ENCODE data around the gene VAV2.
A peak's percentile ranks its signal among the peaks of the same experiment; 100 is the strongest.
"Not testable (repeated sequence)": the region's sequence is repeated elsewhere in the genome, so short reads cannot be mapped to it uniquely, and the experiment has no call there.

Gene VAV2

DNA sequence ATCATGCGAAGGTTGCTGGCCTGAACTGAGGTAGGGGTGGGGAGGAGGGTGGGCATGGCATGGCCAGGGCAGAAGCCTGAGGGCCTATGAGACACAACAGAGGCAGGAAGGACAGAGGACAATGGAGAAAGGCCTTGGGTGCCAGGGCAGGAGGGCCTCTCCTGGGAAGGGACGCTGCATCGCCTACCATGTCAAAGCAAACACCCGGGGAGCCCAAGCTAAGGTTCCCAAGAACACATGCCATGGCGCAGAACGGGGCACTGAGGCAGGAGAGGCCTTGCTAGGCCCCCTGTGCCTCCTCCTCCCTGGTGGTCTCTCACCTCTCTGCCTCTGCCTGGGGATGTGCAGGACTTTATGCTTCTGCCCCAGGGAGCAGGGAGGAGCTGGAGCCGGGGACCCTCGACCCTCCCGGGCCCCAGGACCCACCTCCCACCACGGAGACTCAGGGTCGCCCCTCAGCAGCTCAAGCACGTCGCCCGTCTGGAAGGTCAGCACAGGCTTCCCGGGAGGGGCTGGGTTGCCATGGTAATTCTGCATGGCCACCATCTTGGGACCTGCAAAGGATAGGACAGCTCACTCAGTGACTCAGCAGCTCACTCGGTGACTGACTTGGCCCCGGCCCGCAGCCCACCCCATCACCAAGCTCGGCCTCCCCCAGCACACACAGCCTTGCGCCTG, 213.6 kb downstream of the VAV2 start:
- no peak for DNase-seq

DNA sequence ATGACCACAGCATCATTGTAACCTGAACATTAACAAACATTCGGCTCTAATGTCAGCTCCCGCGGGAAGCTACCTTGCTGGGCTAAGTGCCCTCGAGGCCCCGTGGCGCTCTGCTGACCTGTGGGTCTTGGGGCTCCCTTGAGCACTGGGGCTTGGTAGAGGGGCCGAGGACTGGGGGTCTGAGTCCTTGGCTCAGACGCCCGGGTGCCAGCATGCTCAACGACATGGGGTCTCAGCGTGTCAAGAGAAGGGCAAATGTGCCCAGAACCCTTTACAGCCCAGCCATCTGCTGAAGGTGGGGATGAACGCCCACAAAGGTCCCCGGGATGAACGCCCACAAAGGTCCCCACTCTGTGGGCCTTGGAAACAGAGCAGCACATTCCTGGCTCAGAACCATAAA, 214.3 kb downstream of the VAV2 start:
- DNase-seq = no peak

DNA sequence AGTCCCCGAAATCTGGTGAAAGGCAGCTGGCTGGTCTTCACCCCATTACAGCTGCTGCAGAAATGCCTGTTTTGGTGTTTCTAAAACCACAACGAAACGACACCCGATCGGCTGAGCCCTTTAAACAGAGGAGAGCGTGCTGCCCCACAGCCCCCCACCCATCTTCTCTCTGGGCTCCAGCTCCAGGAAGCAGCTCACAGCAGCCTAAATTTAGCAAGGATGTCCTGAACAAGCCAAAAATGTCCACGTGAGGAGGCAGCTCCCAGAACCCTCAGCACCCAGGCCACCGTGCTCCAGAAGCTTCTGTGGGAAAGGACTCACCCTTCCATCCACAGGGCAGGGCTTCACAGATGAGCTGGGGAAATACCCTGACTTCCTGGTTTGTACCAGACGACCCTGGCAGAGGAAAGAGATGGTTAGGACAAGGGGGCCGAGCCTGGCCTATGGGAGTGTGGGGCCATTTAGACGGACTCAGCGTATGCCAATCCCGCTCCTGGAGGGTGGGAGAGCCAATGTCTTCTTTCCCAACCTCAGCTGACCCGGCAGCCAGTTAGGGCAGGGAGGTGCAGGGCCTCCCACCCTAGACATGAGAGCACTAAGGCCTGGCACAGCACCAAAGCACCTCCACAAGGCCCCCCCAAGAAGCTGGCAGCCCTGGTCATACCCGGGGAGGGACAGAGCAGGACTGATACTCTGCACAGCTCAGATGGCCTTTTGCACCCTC, 214.9 kb downstream of the VAV2 start:
- no peak for DNase-seq

DNA sequence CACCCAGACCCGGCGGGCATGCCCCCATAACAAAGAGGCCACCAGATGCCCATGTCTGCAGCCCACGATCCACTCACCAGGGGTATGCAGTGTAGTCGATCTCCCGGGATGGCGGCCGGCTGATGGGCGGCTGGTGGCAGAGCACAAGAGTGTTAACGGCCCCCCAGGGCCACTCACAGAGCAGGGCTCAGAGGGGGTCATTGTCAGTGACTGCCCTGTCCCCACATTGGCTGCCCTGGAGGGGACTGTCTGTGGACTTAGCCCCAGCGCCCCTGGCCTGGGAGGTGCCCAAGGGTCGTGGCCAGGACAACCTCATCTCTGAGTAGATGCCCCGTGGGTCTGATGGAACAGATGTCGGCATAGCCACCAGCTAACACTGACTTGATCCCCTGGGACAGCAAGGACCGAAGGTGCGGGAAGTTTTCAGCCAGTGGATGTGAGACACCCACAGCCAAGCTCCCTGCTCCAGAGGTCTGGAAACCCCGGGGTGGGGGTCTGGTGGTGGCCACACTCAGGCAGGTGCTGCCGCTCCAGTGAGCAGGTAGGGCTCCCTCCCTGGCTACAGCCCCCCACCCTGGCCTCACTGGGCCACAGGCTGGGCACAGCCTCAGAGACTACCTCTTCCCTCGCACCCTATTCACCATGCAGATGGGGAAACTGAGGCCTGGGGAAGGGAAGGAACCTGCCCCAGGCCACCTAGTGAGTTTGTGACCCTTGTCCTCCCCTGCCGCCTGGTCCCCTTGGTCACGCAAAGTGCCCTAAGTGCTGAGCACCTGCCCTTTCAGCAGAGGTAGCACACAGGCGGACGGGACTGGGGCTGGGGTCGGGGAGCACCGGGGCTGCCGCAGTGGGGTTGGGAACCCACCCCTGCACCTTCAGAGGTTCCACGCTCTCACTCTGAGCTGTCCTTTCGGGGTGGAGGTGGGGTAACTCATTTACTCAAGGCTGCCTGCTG, 215.9 kb downstream of the VAV2 start:
- DNase-seq = no peak

DNA sequence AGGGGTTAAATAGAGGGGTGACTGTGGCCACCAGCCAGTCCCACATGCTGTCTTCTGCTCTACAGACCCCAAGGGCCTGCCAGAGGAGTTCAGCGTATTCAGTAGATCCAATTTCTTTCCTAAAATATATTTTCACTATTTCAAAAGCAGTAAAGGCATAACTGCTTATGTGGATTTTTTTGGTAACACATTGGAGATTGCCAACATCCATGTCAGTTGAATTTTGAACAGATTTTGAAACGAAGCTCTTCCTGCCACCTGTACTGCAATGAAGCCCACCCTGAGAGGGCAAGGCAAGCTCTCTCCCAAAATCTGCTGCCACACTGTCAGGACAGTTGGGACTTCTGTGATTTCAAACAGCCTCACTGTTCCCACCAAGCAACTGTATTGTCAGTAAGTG, 216.8 kb downstream of the VAV2 start:
- no peak for DNase-seq

DNA sequence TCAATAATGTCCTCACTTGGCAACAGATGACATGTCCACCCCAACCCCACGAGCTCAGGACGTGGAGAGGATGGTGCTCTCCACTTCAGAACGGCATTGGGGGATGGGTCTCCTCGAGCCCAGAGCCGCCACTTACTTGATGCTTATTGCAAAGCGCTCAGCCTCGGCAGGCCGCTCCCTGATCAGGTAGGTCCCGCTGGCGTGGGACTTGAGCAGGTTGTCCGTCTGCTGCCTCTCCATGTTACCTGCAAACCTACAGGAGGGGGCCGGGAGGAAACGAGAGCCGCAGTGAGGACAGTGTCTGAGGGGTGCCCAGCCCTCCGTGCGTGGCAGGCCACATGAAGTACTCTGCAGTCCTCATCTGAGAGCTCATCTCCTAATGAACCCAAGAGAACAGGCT, 217.3 kb downstream of the VAV2 start:
- DNase-seq = no peak

DNA sequence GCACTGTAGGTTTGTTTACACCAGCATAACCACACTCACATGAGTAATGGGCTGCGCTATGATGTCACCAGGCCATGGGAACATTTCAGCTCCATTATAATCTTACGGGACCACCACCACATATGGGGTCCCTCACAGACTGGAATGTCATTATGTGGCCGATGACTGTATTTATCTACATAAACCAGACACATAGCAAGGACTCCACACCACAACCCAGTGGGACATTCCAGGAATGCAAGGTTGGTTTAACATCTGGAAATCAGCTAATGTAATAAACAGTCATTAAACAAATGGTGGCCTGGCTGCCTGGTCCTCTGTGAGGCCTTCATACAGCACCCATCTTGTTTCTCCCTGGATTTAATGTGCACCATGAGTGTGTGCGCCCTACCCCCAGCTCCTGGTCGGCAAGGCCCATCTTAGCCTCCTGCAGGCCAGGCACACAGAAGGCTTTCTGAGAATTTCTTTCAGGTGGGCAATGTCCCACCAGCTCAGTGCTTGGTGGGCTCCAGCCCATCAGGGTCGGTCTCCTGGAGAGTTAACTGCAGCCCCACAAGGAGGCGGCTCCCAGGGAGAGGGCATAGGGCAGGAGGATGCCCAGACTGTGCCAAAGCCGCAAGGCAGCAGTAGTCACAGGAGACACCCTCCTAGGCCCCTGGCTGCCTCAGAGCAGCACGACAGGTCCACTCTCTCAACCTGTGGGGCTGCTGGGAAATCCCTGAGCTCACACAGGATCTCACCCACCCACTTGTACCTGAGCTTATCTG, 218.1 kb downstream of the VAV2 start:
- peak; percentile 1 for DNase-seq

DNA sequence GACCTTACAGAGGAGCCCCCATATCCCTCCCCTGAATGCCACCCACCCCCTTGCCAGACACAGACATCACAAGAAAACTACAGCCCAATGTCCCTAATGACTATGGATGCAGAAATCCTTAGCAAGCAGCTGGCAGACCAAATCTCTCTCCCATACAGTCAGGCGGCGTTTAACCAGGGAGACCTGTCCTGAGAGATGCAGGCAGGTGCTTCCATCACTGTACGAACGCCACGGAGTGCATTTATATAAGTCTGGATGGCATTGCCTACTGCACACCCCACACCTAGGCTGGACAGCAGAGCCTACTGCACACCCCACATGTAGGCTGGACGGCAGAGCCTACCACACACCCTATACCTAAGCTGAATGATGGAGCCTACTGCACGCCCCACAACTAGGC, 219.5 kb downstream of the VAV2 start:
- DNase-seq = no peak

DNA sequence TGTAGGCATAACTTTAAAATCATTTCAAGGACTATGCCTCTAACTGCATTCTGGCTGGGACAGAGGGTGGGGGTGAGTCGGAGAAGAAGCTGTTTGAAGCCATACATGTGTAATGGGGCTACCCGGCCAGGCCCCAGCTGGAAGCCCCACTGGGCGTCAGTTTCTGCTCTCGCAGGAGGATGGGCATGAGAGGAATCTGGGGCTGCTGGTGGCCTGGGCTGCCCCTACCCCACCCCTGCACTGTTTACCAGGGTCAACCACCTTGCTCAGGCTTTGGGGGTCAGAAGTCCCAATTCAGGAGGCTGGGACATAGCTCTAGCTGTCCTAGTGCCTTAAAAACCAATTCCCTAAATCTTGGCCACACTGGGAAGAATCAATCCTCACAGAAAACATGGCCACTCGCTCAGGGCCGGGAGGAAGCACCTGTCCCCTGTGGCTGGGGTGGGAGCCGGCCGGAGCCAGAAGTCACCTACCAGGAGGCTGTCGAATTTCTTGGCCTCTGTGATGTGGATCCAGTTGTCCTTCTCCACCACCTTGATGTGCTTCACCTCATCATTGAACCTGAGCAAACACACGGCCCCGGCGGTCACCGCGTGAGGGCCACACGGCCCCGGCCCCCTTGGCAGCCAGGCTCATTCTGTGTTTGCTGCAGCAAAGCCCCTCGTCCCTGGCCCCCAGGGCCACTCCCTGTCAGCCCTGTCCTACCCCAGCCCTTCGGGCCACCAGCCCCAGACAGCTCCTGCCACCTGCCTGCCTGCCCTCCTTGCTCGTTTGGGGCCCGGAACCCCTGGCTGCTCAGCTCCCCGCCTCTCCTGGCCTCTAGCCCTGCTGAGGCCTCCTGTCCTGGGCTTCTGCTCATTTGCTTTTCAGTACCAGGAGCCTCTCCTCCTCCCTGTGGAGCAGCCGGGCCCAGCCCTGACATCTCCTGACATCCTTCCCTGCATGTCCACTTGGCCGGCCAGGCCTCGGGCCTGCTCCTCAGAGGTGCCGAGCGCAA, 220.3 kb downstream of the VAV2 start:
- no peak for DNase-seq

DNA sequence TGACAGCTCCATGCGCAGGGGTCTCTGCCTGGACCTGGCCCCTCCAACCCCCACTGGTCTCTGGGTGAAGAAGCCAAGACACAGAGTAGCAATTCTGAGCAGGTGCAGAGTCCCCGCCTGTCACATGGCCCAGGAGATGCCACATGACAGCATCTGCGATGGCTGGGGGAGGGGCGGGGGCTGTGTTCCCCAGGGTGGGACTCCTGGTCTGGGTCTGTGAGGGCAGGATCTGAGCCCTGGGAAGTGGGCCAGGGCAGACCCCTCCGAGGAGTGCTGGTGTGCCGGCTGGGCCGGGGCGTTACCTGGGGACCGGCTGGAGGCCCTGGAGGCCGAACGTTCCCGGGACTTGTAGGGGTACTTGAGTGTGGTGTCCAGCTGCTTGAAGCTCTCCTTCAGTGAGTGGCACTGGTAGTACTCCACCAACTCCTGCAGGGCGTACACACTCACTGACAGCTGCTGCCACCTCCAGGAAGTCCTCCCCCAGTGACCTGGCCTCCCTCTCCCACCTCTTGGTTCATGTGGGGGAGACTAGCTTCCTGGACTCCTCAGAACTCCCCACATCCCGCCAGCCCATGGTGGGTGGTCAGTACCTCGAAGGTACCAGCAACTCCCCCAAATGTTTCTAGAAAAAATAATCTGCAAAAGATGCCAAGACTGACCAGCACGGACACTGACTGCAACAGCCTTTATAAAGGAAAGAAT, 221.9 kb downstream of the VAV2 start:
- no peak for DNase-seq

DNA sequence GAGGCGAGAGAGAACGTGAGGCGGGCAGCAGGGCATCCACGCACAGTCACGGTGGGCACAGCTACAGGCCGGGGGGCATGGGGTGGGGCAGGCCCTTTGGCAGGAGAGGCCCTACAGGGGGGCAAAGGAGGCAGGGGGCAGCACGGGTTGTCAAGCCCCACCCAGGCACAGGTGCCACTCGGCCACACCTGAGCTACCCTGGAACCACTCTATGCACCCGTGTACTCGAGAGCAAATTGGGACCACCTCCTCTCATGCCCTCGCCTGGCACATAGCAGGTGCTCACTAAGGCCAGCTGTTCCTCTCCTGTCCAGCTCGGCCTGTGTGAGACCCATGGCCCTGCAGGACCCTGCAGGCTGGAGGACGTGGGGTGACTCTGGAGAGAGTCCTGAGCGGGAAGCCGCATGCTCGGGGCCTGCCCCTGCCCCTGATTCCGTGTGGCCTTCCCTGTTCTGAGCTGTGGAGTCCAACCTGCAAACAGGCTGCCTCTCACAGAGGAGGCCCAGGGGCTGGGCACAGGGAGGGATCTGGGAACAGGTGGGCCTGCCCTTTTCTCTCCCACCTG, 222.5 kb downstream of the VAV2 start:
- no peak for DNase-seq

DNA sequence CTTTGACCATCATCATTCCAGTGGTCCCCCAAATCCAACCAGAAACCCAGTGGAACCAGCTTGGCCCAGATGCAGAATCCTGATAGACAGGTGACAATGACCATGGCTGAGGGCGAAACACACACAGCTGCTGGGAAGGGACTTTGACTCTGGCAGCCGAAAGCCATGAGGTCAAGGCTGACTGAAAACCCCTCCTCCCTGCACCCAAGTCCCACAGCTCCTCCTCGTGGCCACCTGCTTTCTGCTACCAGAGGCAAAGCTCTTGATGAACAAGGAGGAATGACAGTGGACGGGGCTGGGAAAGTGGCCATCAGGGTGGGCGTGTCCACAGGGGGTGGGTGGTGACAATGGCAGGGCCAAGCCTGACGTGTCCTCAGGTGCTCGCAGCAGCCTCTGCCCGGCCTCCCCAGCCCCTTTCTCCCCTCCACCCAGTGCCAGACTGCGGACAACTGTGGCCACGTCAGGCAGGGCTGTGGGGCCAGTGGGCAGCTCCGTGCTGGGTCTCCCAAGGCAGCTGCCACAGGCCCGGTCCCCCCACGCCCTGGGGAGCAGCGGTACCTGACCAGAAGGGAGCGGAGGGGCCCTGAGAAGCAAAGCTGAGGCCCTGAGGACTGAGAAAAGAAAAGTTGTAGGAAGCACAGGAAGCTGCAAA, 223.1 kb downstream of the VAV2 start:
- DNase-seq = no peak

DNA sequence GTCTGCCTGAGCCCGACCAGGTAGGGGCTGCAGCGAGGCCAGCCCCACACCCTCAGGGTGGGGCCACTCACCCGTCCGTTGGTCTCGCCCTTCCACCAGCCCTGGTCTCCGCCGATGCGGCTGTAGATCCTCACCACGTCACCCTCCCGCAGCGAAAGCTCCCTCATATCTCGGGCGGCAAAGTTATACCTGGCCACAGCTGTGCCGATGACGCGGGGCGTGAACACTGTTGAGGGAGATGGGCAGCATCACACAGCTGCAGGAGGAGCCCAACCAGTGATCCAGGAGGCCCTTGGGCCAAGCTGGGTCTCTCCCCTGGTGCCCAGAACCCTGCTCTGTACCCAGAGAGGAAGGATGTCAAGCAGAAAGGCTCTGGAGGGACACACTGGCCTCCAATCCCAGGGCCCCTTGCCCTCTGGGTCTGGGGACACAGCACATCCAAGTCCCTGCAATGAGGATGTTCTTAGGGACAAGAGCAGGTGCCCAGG, 223.7 kb downstream of the VAV2 start:
- no peak for DNase-seq

DNA sequence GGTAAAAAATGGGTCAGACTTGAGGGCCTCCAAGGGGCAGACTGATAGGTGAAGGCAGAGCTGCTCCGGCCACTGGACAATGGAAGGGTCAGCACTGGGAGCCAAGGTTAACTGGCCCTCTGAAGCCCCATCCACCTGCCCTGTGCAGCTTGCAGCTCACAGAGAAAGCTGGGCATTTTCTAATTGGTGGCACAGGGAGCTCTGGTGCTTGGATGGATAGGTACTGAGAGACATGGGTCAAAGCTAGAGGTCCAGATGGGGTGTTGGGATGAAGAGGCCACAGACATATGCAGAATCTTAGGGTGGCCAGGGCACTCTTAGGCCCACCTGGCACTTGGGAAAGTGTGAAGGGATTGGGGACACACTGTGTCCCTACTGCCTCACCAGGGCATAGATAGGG, 224.5 kb downstream of the VAV2 start:
- no peak for DNase-seq

DNA sequence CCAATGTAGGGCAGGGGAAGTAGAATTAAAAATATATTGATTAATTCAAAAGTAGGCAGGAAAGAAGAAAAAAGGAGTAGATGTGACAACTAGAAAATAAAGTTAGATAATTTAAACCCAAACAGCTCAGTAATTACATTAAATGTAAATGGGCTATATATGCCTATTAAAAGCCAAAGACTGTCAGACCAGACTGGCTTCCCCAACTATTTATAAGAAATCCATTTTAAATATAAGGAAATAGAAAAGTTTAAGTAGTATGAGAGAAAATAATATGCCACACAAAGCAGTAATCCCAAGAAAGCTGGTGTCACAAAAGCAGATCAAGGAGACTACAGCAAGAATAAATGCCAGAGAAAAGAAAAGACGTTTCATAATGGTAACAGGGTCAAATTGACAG, 225.1 kb downstream of the VAV2 start:
- DNase-seq = no peak

DNA sequence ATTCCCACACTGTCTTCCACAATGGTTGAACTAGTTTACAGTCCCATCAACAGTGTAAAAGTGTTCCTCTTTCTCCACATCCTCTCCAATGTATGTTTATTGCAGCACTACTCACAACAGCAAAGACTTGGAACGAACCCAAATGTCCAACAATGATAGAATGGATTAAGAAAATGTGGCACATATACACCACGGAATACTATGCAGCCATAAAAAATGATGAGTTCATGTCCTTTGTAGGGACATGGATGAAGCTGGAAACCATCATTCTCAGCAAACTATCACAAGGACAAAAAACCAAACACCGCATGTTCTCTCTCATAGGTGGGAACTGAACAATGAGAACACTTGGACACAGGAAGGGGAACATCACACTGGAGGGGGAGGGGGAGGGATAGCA, 225.9 kb downstream of the VAV2 start:
- not testable (repeated sequence) for DNase-seq

DNA sequence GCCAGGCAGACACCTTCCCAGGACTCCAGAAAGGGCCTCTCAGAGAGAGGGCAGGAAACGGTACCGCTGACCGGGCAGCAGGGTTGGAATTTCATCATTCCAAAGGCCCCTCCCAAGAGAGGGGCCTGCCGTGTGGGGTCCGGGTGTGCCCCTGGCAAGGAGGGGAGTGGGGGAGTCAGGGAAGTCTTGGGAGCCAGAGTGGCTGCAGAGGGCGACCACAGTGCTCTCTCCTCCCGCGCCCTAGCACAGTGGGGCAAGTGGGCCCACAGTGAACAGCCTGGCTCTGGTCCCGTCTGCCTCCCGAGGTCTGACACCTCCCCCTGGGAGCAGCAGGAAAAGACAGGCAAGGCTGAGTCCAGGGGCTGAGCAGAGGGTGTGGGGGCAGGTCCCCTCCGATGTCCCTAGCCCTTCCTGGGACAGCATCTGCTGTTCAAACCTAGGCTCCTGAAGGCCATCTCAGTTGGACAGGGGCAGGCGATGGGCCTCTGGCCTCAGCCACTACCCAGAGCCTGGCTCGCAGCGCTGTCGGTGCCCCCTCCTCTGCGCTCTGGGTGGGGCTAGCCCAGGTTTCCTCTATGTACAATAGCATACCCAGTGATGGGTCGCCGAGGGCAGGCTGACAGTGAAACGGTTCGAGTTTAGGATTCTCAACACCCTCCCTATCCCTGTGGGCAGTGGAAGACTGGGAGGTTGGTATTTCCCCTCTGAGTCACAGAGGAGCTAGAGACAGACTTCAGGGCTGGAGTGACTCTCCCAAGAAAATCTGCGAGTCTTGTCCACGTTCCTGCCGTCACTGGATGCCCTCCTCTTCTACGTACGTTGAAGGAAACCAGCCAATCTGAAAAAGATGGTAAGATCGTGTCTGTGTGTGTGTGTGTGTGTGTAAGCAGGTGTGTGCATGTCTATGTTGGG, 228.6 kb downstream of the VAV2 start:
- DNase-seq = no peak

DNA sequence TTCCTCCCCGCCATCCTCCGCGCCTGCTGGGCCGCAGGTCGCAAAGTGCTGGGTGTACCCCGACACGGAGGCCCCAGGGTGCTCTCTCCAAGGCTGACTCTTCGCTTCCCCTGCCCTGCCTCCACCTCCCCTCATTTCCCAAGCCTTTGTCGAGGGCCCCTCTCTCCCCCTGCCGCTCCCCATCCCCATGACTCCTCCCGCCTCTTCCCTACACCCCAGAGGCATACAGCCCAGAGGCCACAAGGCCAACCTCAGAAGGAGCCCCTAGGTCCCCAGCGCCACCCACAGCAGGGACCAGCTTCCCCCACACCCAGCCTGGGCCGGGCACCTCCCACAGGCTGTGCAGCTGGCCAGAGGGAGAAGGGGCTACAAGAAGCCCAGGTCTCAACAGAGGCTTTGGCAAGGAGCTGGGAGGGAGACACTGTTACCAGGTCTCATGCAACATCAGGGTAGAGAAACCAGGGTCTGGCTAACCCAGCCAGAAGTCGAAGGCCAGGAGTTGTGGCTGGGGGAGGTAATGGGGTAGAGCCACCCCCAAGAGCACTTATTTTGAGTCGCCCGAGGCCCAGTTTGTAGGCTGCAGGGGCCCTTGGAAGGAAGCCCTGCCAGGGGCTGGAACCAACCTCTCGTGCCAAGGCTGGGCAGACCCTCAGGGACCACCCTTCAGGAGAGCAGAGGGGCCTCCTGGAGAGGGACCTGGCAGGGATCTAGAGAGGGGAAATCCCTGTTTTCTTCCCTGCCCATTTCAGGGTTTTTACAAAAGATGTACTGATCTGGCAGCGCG, 229.4 kb downstream of the VAV2 start:
- no peak for DNase-seq
